ENCODE data around the gene RPH3AL. TPM values are rescaled to one million over a fixed set of nuclear protein-coding genes. Genes with fewer than 3 reads are reported as not detected.
"Not testable (repeated sequence)": the region's sequence is repeated elsewhere in the genome, so short reads cannot be mapped to it uniquely, and the experiment has no call there.

The RPH3AL gene
- polyA plus RNA-seq, 5 donors, result 7.6 to 12.4 (median 8.4) TPM

- DNase-seq, result no peak
Observed at GRCh38 chr17:263271-263670, 89.3 kb downstream of the RPH3AL start.

GRCh38 chr17:261635-262034, 91.0 kb downstream of the RPH3AL start:
- DNase-seq, result no peak

- DNase-seq, result no peak
Observed at GRCh38 chr17:260944-261343, 91.7 kb downstream of the RPH3AL start.

- DNase-seq, result no peak
Observed at GRCh38 chr17:260031-260791, 92.4 kb downstream of the RPH3AL start.

- no peak for DNase-seq
Observed at GRCh38 chr17:259341-259976, 93.1 kb downstream of the RPH3AL start.

- DNase-seq, result no peak
Observed at GRCh38 chr17:258906-259305, 93.7 kb downstream of the RPH3AL start.

GRCh38 chr17:258045-258734, 94.4 kb downstream of the RPH3AL start:
- DNase-seq, result no peak

- no peak for DNase-seq
Observed at GRCh38 chr17:253091-253846, 99.3 kb downstream of the RPH3AL start.

GRCh38 chr17:252456-252855, 100.2 kb downstream of the RPH3AL start:
- no peak for DNase-seq

- no peak for DNase-seq
Observed at GRCh38 chr17:251531-251930, 101.1 kb downstream of the RPH3AL start.

GRCh38 chr17:250487-251300, 101.9 kb downstream of the RPH3AL start:
- no peak for DNase-seq

- DNase-seq, result no peak
Observed at GRCh38 chr17:249236-249993, 103.2 kb downstream of the RPH3AL start.

- DNase-seq, result no peak
Observed at GRCh38 chr17:248337-249235, 104.0 kb downstream of the RPH3AL start.

GRCh38 chr17:247767-248166, 104.8 kb downstream of the RPH3AL start:
- no peak for DNase-seq

- no peak for DNase-seq
Observed at GRCh38 chr17:246851-247421, 105.7 kb downstream of the RPH3AL start.

GRCh38 chr17:246226-246625, 106.4 kb downstream of the RPH3AL start:
- no peak for DNase-seq

GRCh38 chr17:245611-246010, 107.0 kb downstream of the RPH3AL start:
- no peak for DNase-seq

GRCh38 chr17:245020-245419, 107.6 kb downstream of the RPH3AL start:
- no peak for DNase-seq

- DNase-seq, result not testable (repeated sequence)
Observed at GRCh38 chr17:243924-244323, 108.7 kb downstream of the RPH3AL start.

Data from right lung (tissue), 5 donors.